Effector CD4-positive, alpha-beta T cell (primary cell): ENCODE measurements around the gene TIGD4.
A peak's percentile ranks its signal among the peaks of the same experiment; 100 is the strongest.
"Not testable (repeated sequence)": the region's sequence is repeated elsewhere in the genome, so short reads cannot be mapped to it uniquely, and the experiment has no call there.

ENCODE experiments used
- DNase-seq: peaks from one replicate; pipeline ENCODE4 v3.0.0-alpha.2; 2020

Gene TIGD4

DNA sequence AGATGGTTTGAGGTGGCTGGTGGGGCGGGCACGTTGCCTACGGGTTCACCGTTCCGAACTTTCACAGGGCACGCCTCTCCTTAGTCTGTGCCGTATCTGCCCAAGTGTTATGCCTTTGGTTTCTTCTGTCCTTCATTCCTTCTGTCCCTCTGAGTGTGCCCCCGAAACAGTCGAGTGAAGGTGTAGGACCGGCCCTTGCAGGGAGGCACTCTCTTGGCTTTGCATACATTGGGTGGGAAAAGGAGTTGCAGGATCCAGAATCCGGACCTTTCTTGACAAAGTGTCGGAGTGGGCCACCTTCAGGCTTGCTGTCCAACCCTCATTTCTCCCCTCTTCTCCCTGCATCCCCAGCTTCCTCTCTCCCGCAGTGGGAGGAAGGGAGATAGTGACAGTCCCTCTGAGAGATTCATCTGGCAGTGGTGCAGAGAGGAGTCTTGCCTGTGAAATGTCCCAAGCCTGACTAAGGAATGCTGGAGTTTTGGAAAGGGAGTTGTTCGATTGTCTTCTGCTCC is 793 bp upstream of the TIGD4 start:
- DNase-seq, result no peak

DNA sequence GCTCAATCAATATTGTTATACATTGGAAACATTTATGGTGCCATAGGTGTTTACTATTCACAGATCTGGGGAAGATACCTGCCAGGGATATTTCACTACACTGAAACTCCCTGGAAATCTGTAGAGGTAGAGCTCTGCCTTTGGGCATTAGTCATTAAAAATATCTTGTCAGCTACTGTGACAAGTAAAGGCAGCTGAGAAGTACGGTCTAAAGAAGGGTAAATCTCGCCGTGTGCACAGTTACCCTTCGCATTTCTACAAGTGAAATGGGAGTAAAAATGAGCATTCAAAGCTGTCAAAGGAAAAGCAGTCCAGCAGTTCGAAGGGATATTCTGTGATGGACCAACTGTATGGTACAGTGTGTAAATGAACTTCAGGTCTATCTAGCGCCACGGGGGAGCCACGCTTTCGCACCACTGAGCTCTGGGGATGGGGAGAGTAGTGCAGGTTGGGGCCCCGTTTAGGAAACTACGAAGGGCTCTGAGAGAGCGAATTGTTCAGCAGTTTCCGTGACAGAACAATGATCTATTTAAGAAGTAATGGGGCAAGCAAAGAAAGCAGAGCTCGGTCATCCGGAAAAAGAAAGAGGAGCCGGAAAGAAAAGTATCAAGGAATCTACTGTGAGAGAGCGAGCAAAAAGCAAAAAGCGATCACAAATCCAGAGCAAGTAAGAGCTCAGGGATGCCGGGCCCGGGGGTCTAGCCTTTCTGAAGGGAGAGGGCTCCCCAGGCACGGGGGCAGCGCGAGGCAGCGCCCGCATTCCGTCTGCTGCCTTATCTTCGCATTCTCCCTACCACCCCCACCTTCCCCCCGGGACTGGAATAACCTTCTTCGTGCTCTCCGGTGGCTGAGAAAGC is 646 bp downstream of the TIGD4 start:
- peak; percentile 6 for DNase-seq

DNA sequence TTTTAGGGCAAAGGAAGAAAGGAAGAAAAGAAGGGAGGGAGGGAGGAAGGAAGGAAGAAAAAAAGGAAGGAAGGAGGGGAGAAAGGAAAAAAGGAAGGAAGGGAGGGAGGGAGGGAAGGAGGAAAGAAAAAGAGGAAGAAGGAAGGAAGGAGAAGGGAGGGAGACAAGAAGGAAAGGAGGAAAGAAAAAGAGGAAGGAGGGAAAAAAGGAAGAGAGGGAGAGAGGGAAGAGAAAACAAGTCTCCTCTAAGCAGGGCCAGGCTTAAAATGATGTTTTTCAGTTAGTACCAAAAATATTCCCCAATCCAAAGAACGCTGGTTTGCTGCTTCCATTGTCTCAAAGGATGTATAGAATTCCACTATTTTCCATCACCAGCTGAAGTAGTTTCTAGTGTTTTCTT is 2.0 kb downstream of the TIGD4 start:
- no peak for DNase-seq

DNA sequence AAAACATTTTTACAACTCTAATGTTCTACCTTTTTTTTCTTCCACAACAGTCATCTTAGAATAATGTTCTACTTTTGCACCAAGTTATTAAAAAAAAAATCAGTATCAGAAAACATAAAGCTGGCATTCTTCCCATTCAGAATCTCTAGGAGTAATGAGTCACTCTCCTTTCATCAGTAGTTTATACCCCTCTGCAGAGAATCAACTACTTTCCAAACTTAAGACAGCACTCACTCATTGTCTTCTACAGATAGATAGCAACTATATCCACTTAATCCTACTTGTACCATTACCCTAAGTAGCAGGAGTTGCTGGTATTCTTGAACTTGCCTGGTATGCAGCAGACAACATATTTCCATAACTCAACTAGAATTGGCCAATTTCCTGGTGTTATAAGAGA is 3.2 kb downstream of the TIGD4 start:
- DNase-seq, result no peak

DNA sequence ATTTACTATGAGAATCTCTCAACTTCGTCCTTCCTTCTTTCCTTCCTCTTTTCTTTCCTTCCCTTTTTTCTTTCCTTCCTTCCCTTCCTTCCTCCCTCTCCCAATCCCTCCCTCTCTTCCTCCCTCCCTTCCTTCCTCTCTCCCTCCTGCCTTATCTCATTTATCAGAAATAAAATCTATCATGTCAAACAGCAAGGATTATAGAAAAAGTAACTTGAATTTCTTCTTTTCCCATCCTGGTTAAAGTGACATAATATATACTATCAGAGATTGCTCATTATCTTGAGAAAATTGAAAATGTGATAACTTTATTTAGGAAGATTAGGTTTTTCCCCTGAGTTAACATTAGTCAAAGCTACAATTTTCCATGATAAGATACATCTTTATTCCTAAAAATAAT is 5.6 kb downstream of the TIGD4 start:
- DNase-seq, result no peak

DNA sequence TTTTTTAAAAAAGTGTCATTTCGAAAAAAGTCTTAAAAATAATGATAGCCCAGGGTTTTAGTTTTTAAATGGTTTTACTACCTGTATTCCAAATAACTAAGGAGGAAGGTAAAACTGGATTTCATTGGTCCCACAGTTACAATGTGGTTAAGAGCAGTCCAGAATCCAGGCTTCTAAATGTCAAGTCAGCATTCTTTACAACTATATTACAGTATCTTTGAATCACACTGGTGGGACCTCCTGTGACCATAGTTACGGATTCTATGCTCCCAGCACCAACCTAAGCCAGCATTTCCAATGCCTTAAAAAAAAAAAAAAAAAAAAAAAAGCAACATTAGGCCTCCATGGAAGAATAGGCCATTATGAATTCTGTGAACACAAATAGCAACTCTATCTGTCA is 6.2 kb downstream of the TIGD4 start:
- DNase-seq, result no peak

DNA sequence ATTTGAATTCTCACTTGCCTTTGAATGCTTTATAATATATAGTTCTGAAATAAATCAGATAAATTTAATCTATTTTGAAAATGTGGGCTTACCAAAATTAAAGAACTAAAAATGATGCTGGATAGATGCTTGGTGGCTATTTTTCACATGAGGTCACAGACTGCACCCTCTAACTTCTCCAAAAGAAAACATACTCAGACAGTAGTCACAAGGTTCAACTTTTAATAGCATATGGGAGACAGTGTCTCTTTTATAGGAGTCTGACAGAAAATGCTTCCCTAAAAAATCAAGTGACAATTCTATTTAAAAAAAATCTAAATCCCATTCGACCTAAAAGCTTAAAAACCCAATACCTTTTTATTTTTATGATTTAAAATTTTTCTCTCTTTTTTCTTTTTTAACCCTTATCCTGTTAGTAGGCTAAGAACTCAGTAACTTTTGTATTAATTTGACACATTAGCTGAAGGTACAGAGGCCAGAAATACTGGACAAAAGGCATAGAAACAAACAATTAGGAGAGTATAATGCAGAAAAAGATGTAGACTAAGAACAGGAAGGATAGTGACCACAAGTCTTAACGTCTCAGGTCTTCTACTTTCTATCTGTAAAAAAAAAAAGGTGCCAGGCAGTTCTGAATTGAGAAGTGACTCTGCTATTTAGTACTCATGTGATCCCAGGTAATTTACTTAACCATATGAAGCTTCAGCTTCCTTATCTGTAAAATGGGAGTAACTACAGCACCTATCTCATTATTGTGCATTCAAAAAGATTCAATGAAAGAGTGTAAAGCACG is 7.6 kb downstream of the TIGD4 start:
- DNase-seq, result no peak

DNA sequence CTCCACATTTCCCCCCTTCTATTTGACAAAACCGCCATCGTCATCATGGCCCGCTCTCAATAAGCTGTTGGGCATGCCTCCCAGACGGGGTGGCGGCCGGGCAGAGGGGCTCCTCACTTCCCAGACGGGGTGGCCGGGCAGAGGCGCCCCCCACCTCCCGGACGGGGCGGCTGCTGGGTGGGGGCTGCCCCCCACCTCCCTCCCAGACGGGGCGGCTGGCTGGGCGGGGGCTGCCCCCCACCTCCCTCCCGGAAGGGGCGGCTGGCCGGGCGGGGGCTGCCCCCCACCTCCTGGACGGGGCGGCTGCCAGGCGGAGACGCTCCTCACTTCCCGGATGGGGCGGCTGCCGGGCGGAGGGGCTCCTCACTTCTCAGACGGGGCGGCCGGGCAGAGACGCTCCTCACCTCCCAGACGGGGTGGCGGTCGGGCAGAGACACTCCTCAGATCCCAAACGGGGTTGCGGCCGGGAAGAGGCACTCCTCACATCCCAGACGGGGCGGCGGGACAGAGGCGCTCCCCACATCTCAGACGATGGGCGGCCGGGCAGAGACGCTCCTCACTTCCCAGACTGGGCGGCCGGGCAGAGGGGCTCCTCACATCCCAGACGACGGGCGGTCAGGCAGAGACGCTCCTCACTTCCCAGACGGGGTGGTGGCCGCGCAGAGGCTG is 14.3 kb downstream of the TIGD4 start:
- not testable (repeated sequence) for DNase-seq

DNA sequence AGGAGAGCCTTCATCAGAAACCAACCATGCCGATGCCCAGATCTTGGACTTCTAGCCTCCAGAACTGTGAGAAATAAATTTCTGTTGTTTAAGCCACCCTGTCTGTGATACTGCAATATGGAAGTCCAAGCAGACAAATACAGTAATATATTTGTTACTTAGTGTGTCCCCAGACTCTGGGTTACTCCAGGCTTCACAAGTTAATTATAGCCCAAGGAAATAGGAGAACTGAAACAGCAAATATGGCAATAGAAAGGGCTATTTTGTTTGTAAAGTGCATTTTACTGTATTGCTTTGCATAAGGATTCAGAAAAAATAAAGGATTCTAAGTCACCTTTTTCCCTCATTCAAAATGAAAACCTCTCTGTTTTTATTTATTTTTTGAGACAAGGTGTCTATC is 15.7 kb downstream of the TIGD4 start:
- no peak for DNase-seq

DNA sequence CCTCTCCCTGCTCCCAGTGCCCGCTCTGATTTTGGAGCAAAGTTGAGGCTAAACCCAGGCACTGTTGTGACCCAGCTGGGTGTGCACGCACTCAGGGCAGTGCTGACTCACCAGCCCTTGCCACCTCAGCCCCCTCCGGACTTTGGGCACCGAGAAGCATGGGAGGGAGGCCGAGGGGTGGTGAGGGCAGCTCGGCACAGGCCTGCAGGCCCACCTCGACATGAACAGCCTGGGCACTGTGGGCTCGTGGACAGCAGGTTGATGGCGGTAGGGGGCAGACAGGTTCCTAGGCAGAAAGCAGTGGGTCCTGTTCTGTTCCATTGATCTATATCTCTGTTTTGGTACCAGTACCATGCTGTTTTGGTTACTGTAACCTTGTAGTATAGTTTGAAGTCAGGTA is 30.9 kb downstream of the TIGD4 start:
- no peak for DNase-seq

DNA sequence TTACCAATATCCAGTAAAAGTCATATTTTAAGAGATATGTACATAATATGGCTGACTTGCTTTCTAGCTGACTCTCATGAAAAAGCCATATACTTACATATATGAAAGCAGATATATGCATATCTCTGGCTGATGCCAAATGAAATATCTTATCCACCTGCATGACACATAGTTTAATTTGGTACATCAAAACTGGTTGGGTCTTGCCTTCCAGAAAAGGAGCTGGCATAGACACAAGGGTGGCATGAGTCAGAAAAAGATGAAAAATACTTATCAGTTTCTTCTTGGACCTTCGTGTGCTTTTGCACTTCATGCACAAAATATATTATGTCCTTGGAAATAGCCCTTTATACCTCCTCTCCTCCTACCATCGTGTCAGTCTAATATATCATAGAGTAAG is 32.1 kb downstream of the TIGD4 start:
- no peak for DNase-seq

DNA sequence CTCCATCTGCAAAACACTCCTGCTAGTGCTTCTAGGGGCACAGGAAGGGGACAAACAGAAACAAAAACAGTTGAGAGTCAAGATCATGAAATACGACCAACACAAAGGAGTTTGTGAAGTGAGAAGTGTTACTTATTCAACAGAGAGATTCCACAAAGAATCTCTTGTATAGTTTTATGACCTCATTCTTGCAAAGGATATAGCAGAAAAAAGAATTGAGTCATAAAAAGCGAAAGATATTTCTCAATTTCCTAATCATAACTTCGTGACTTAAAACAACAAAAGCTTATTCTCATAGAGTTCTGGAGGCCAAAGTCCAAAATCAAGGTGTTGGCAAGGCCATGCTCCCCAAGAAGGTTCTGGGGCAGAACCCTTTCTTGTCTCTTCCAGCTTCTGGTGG is 40.7 kb downstream of the TIGD4 start:
- no peak for DNase-seq

DNA sequence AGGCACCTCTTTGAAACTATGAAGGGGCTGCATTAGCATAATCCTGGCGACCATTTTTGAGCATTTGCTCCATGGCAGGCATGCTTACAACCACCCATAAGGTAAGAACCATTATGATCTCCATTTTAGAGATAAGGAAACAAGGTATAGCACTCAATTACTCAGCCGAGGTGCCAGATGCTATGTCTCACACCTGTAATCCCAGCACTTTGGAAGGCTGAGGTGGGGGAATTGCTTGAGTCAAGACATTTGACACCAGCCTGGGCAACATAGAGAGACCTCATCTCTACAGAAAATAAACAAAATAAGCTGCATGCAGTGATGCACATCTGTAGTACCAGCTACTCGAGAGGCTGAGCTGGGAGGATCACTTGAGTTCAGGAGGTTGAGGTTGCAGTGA is 43.6 kb downstream of the TIGD4 start:
- no peak for DNase-seq

DNA sequence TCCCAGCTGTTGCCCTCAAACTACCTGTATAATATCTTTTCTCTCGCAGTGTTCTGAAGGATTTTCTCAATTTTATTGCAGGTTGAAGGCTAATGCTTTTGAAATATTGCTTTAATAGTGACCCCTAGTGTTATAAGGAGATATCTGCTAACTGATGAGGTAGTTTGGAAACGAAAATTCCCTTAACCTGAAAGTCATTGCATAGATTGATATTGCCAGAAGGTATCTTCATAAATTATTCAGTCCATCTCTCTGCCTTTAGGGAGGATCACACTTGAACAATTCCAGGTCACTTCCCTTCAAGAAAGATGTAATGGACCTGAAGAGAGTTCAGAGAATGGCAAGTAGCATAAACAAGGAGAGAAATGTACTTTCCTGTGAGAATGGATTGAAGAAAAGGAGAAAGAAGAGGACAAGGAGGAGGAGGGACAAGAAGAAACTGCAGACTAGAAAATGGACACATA is 44.1 kb downstream of the TIGD4 start:
- DNase-seq, result no peak

DNA sequence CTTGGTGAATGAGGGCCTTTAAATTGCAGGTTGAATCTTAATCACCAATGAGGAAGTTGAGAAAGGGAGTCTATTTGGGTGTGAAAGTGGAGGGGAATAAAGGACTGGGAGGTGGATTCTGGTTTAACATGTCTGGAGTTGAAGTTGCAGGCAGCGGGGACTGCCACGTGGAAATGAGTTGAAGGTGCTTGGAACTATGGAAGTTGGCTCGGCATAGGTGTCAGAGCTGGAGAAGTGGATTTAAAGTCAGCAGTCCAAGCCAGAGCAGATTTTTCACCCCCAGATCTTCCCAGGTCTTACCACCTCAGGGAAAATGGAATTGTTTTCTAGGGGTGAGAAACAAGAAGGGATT is 44.9 kb downstream of the TIGD4 start:
- DNase-seq, result no peak

DNA sequence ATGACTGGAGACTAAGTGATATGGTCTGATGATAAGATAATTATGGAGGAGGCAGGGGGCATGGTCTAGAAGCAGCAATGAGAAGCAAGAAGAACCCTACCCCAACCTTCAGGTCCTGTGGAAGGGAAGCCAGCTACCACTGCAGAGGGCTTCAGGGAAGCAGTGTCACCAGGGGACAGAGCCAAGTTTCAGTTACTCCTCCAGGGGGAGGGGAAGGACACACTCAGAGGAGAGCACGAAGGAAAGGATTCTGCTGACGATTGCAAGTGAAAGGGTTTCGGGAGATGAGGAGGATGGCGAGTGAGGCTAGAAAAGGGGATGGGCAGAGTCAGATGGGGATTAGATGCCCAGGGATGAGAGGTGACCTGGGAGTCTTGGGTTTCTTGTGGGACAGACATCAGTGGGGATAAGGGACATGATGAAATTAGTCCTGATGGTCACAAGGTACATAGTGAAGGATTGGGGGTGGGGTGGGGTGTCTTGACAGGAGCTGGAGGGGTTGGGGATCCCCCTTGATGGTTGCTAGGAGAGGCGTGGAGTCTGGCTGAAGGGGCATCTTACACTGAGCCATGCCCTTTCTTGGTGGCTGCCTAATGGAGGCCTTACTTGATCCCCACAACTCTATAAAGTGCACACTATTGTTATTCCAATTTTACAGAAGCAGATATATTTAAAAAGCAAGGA is 45.4 kb downstream of the TIGD4 start:
- DNase-seq, result no peak

DNA sequence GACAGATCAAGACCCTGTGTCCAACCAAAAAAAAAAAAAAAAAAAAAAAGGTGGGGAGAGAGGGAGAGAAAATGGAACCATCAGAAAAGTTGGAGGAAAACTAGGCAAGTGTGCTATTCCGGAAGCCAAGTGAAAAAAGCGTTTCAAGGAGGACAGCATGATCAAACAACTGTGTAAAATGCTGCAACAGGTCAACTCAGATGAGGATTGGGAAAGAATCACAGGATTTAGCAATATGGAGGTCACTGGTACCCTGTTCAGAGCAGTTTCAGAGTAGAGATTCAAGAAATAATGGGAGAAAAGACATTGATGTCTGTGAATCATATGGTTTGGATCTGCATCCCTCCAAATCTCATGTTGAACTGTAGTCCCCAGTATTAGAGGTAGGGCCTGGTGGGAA is 47.5 kb downstream of the TIGD4 start:
- no peak for DNase-seq

DNA sequence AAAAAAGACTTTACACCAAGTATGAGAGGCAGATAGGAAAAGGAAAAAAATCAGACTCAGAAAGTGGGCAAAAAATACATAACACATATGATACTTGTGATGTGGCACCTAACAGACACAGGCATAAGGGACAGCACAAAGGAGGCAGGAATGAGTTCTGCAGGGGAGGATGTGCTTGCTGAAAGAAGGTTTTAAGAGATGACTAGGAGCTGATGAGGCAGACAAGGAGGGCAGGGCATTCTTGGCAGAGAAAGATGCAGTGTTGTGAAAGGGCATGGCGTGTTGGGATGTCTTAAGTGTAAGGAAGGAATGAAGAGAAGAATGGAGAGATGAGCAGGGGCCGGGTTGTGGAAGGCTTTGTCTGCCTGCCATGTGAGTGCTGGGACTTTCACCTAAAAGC is 50.1 kb downstream of the TIGD4 start:
- no peak for DNase-seq

DNA sequence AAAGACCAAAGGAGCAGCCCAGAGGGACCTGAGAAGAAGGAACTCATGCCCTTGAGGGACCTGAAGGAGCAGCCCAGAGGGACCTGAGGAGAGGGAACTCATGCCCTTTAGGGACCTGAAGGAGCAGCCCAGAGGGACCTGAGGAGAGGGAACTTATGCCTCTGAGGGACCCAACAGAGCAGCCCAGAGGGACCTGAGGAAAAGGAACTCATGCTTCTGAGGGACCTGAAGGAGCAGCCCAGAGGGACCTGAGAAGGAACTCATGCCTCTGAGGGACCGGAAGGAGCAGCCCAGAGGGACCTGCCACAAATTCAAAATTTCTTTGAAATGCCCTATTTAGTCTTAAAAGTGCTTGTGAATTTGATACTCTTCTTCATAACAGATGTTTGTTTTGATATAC is 51.2 kb downstream of the TIGD4 start:
- no peak for DNase-seq

DNA sequence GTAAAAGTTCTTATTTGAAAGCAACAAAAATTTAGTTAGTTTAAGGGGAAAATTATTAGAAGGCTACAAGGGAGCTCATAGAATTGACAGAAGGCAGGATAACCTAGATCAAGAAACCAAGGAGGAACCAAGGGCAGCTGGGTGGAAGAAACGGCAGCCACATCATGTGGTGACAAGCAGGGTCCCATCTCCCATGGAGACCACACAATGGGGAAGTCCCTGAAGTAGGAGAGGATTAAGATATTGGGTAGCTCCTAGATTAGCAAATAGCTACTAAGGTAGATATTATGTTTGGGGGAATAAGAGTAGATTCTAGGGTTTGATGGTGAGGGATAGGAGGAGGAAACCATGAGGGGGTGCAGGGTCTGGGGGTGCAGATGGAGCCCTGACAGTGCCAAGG is 51.7 kb downstream of the TIGD4 start:
- no peak for DNase-seq

DNA sequence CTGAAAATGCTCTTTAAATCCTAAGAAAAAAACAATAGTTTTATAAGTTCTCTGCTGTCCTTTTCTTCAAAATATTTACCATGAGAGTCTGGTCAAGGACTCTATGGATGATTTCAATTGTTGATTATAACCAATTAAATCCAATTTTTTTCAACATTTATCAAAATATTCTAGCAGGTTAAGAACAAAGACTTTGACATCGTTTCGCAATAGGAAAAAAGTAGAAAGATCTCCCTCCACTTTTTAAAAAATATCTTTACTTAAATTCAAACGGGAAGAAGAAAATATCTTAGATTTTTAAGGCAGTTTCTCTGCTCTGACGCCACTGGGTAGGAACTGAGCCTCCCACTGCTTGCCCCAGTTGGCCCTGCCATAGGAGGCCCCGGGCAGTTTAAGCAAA is 55.0 kb downstream of the TIGD4 start:
- DNase-seq, result no peak

DNA sequence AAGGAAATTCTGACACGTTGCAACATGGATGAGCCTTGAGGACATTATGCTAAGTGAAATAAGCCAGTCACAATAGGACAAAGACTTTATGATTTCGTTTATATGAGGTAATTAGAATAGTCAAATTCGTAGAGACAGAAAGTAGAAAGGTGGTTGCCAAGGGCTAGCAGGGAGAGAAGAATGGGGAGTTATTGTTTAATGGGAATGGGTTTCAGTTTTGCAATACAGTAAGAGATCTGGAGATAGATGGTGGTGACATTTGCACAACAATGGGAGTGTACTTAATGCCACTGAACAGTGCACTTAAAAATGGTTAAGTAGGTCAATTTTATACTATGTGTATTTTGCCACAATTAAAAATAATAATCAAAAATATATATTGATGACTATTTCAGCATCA is 56.3 kb downstream of the TIGD4 start:
- DNase-seq, result no peak
